Tongue (tissue), 2 donors: ENCODE results near the gene CBX5. TPM values are rescaled to one million over a fixed set of nuclear protein-coding genes. Genes with fewer than 3 reads are reported as not detected.
"Not testable (repeated sequence)": the region's sequence is repeated elsewhere in the genome, so short reads cannot be mapped to it uniquely, and the experiment has no call there.

Source experiments
- DNase-seq: peaks from one replicate; pipeline ENCODE4 v3.0.0-alpha.2; 2015
- total RNA-seq: library from RNA; depleted of rRNA; stranded (reverse); fragments of >200 nt; gene quantifications from one replicate; pipeline ENCODE4 v1.2.3, GENCODE V29; 2014

The CBX5 gene
- total RNA-seq, result 77.2 TPM

- DNase-seq, result peak; percentile 100
Observed at GRCh38 chr12:54279632-54280467, at the start of gene CBX5. TSS of gene CBX5 (minus strand) at chr12:54280122. CDS start at chr12:54257650, 22,472 bp downstream.

- no peak for DNase-seq
Observed at GRCh38 chr12:54328595-54329337, 48.8 kb upstream of the CBX5 start.

GRCh38 chr12:54325442-54326109 is 45.7 kb upstream of the CBX5 start:
- not testable (repeated sequence) for DNase-seq

GRCh38 chr12:54324617-54325441 is 44.9 kb upstream of the CBX5 start, which contains the start of gene COPZ1:
TSS of gene COPZ1 (plus strand) at chr12:54325131. CDS start at chr12:54325164, 33 bp downstream.
- peak; percentile 99 for DNase-seq

GRCh38 chr12:54321363-54321762 is 41.4 kb upstream of the CBX5 start:
- DNase-seq, result no peak

- DNase-seq, result not testable (repeated sequence)
Observed at GRCh38 chr12:54312309-54312708, 32.4 kb upstream of the CBX5 start.

GRCh38 chr12:54311051-54311450 is 31.1 kb upstream of the CBX5 start:
- no peak for DNase-seq

- peak; percentile 61 for DNase-seq
Observed at GRCh38 chr12:54306925-54307741, 27.2 kb upstream of the CBX5 start.

GRCh38 chr12:54304187-54304810 is 24.4 kb upstream of the CBX5 start:
- DNase-seq, result no peak

- no peak for DNase-seq
Observed at GRCh38 chr12:54303640-54304039, 23.7 kb upstream of the CBX5 start.

GRCh38 chr12:54301428-54302048 is 21.6 kb upstream of the CBX5 start:
- no peak for DNase-seq

GRCh38 chr12:54300732-54301427 is 21.0 kb upstream of the CBX5 start, which contains the start of gene NFE2:
TSS of gene NFE2 (minus strand) at chr12:54301015. CDS start at chr12:54295248, 5,767 bp downstream.
- DNase-seq, result peak; percentile 65

- no peak for DNase-seq
Observed at GRCh38 chr12:54300225-54300731, 20.4 kb upstream of the CBX5 start.

- DNase-seq, result no peak
Observed at GRCh38 chr12:54299515-54300224, 19.7 kb upstream of the CBX5 start.

- no peak for DNase-seq
Observed at GRCh38 chr12:54298904-54299303, 19.0 kb upstream of the CBX5 start.

- no peak for DNase-seq
Observed at GRCh38 chr12:54296393-54297099, 16.6 kb upstream of the CBX5 start.

GRCh38 chr12:54294953-54295566 is 15.1 kb upstream of the CBX5 start:
- no peak for DNase-seq
